Peyer's patch (tissue), 4 donors: ENCODE data around the gene CDSN.

Source experiments
- CTCF ChIP-seq, 6 experiments: fragments of 450-650 bp in 4 of 6; fragments of 200-600 bp in 2 of 6; sonication (generic) in 1 of 6; IDR thresholded peaks; one replicate each; pipeline ENCODE4 v1.5.1; 2017 to 2019; ENCODE audit warnings: antibody characterized with exemption in 6 of 6, mild to moderate bottlenecking in 3 of 6, moderate library complexity in 1 of 6
- POLR2A ChIP-seq, 2 donors: fragments of 450-650 bp; IDR thresholded peaks; one replicate each; pipeline ENCODE4 v1.5.1; 2017; ENCODE audit warnings: antibody characterized with exemption in 2 of 2, mild to moderate bottlenecking in 2 of 2, moderate library complexity in 2 of 2

GRCh38 chr6:31083742-31084354 is 36.4 kb downstream of the CDSN start:
- TF ChIP-seq POLR2A (IDR thresholded peaks at IDR 0.05) (no peak), CTCF (IDR thresholded peaks at IDR 0.05) (peak in 4 of 6 experiments; percentile 18 to 42 (median 33))
